GM18517 (cell line): Measurements from ENCODE around the gene SPON2.

Source experiments
- ATAC-seq: cut with Tn5 transposase; IDR thresholded peaks from one replicate; pipeline ENCODE4 v1.9.1; 2021; ENCODE audit warnings: mild to moderate bottlenecking, moderate library complexity; ENCODE audit not compliant: unreplicated experiment

The SPON2 gene

DNA sequence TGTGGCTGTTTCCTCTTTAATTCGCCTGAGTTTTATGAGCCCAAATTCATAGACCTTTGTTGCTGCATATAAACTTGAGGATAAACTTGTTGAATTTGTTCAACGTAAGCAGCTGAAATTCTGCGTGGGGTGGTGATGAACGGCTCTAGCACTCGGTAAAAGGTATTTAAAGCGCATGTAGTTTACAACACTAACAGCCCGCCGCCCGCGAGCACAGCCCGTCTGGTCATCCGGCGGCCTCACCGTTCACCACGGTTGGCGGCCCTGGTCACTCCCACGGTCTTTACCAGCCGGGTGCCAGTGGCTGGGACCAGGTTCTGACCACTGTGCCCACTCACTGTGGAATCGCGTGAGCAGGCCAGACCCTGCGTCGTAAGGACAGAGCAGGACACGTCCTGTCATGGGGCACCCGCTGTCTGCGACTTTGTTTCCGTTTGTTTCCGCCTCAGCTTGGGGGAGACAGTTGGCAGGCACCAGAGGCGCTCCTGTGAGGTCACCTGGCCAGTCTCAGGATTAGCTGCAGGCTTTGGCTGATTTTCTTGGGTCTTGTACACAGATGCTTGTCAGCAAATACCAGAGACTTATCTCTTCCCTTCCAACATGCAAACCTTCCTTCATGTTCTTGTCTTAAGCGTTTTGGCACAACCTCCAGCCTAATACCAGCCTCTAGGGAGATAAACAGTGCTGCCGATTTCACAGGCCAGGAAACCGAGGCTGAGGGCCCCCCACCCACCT lies 36.8 kb upstream of the SPON2 start:
- no peak for ATAC-seq

DNA sequence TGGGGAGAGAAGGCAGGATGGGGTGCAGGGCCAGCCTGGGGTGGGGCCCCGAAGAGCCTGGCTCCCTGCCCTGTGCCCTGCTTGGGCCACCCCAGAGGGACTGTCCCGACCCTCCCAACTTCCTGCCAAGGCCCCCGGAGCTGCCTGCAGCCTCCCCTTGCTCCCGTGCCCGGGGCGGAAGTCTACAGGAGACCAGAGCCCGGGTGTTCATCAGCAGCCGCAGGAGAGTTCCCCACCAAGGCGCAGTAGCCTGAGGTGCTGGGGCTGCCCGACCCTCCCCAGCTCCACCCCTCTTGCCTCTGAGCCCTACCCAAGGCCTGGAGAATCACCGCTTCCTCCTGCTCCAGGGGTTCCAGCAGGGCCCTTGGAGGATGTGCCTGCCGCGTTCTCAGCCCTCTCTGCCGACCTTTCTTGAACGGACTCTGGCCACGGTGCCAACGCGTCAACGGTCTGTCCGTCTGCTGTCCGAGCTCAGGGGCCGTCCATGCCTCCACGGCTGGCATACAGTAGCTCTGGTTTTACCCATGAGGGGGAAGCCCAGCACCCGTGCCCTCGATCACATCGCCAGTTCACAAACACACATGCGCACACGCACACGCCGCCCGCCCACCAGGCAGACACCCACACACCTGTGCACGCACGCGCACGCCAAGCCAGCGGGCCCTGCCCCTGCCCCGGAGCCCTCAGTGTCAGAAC lies 36.0 kb upstream of the SPON2 start:
- ATAC-seq, result no peak

- no peak for ATAC-seq
Observed at GRCh38 chr4:1207603-1208265, 35.4 kb upstream of the SPON2 start.

DNA sequence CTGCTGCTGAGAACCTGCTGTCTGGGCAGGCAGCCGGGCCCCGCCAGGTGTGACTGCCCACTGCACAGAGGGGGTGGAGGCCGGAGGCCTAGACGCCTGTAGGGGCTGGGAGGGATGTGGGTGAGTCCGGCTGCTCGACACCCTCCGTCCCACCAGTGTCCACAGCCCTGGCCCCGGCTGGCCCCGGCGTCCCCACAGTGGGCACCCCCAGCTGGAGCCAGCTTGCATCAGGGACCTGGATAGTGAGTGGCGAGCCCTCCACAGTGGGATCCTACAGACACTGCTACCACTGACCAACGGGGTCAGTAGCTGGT lies 34.7 kb upstream of the SPON2 start:
- ATAC-seq, result no peak

- ATAC-seq, result no peak
Observed at GRCh38 chr4:1206299-1207156, 34.1 kb upstream of the SPON2 start.

GRCh38 chr4:1205586-1206298 lies 33.4 kb upstream of the SPON2 start:
- ATAC-seq, result no peak

DNA sequence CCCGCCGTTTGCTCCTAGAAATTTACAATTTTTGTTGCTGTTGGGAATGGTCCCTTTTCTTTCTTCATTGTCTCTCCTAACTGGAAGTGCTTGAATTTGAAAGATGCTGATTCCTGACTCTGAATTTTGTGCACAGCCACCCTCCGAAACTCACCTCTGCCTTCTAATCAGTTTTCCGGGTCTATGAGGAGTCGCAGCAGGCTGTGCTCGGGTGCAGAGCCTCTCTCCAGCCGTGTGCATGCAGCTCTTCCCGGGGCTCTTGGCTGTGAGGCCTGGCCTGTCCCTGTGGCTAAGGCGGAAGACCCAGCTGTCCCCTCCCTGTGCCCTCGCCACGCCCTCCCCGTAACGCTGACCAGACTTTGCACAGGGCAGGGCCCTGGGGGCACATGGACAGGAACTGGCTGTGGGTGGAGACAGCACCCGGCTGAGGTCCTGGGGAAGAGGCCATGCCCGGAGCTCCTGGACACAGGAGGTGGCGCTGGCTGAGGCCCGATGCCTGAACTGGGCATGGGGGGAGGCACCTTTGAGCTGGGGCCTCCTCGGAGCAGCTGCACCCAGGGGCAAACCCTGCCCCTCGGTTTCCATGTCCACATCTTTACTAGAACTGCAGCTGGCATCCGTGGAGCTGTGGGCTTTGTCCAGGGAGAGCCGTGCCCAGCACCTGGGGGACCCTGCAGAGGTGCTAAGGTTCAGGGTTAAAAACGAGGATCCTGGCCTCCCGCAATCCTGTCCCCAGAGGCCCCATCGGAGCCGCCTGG lies 32.6 kb upstream of the SPON2 start:
- no peak for ATAC-seq

- ATAC-seq, result no peak
Observed at GRCh38 chr4:1204286-1204827, 32.0 kb upstream of the SPON2 start.

- ATAC-seq, result no peak
Observed at GRCh38 chr4:1203026-1203616, 30.7 kb upstream of the SPON2 start.

DNA sequence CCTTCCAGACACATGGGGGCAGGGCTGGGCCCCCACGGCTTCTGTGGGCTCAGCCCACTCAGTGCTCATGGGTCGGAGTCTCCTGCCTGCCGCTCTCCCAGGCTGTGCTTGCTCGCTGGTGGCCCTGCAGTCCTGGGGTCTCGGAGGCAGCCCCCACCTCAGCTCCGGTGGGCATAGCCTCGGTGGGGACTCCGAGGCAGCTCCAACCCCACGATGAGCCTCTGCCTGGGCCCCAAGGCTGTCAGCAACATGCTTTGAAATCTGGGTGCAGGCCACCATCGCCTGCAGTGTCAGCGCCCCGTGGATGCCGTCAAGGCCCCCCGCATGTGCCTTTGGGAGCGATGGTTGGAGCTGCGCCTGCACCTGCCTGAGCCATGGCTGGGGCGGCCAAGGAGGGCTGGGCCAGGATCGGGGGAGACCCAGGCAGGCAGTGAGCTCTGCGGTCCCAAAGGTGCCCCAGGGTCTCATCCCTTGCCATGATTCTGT lies 30.2 kb upstream of the SPON2 start:
- ATAC-seq, result no peak

DNA sequence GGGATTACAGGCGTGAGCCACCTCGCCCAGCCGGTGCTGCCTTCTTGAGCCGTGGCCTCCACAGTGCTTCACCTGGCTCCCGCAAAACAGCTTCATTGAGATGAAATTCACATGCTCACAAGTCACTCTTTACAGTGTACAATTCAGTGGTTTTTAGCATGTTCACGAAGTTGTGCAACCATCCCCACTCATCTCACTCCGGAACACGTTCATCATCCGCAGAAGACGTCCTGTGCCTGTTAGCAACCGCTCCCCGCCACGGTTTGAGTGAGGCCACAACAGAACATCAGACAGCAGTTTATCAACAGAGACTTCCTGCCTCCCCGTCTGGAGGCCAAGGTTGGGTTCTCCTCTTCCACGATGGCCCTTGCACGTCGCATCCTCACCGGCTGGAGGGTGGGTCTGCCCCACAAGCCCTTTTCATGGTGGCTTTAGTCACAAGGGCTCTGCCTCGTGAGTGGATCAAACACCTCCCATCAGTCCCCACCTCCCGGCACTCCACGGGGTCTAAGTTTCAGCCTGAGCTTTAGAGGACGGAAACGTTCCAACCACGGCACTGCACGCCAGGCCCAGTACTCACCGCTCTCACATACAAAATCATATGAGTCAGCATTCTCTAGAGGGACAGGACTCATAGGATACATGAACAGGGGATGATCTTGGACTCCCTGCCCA lies 29.6 kb upstream of the SPON2 start:
- no peak for ATAC-seq

DNA sequence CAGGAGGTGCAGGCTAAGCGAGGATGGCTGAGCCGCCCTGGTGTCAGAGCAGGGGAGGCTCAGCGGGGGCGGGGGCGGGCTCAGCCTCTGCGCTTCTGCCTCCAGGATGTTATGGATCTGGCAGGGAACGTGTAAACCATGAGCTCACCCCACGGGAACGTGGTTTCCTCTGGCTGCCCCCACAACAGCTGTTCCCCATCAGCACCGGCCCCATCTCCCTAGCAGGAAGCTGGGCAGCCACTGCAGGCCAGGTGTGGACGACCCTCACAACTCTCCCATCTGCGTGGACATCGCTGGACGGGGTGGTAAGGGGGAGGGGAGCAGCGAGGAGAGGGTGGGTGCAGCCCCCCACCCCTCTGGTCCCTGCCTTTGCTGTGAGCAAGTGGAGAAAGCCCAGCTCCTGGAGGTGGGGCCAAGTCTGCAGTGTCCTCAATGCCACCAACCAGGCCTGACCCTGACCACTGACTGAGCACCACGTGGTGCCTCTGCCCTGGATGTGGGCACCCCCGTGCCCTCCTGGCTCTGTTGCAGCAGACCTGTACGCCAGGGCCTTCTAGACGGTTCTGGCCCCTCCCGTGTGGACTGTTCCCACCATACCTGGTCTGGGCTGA lies 28.1 kb upstream of the SPON2 start:
- no peak for ATAC-seq

- ATAC-seq, result no peak
Observed at GRCh38 chr4:1199556-1200331, 27.4 kb upstream of the SPON2 start.

DNA sequence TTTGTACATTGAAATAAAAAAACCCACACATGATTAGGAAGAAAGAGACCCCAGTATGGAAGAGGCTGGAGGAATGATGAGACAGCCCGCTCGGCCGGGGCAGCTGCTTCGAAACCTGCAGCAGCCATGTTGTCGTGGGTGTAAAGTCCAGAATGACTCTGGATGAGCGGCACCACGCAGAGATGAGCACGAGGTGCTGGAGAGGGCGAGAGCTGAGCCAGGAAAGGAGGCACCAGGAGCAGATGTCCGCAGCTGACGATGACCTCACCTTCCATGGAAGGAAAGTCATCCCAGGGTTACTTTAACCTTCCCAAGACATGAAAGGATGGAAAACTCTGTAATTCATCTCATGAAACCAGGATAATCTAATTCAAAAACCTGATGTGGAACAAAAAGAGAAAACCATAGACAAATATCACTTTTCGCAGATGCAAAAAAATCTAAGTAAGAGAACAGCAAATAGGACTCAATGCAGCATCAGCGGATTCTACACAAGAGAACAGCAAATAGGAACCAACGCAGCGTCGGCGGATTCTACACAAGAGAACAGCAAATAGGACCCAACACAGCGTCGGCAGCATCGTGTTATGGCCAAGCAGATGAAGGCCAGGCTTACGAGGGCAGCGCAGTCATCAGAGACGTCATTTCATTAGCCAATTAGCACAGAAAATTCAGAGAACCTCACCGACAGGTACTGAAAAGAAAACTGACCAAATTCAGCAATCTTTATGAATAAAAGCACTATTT lies 25.9 kb upstream of the SPON2 start:
- no peak for ATAC-seq

- ATAC-seq, result no peak
Observed at GRCh38 chr4:1196421-1197183, 24.2 kb upstream of the SPON2 start.

DNA sequence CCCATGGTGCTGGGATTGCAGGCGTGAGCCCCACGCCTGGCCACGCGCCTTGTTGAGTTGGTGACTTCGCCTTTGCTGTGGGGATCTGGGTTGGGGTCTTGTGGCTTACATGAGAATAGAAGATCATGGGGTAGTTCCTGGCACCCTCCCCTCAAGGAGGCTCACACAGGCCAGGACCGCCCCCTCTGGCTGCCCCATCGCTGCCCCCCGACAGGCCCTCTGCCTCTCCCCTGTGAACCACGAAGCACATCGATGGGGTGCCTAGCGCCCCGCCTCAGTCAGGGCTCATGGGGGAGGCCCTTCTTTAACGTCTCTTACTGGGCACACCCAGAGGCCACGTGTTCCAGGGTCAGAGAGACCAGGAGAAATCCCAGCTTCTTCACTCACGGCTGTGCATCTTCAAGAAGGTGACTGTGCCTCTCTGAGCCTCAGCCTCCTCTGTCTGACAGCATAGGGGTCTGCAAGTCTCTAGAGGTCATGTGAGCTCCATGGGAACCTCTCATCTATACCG lies 23.6 kb upstream of the SPON2 start:
- no peak for ATAC-seq
